Coronary artery (tissue), 2 donors: ENCODE measurements around the gene BRD7.

Experiments used
- DNase-seq: peaks from one replicate; pipeline ENCODE4 v3.0.0-alpha.2; 2017; ENCODE audit warnings: low spot score
- H3K27ac ChIP-seq, 2 donors: fragments of 200-600 bp; sonication (generic); one replicate each; pipeline ENCODE4 v1.5.1; 2016 to 2019
- H3K4me3 ChIP-seq: fragments of 200-600 bp; sonication (generic); 2 replicates; pipeline ENCODE4 v1.5.1; 2016; ENCODE audit warnings: mild to moderate bottlenecking, moderate library complexity
- TF ChIP-seq, protein P1 (sequence below): fragments of 200-600 bp; sonication (generic); IDR thresholded peaks from one replicate; pipeline ENCODE4 v1.5.1; 2019; ENCODE audit warnings: antibody characterized with exemption

BRD7 gene

DNA sequence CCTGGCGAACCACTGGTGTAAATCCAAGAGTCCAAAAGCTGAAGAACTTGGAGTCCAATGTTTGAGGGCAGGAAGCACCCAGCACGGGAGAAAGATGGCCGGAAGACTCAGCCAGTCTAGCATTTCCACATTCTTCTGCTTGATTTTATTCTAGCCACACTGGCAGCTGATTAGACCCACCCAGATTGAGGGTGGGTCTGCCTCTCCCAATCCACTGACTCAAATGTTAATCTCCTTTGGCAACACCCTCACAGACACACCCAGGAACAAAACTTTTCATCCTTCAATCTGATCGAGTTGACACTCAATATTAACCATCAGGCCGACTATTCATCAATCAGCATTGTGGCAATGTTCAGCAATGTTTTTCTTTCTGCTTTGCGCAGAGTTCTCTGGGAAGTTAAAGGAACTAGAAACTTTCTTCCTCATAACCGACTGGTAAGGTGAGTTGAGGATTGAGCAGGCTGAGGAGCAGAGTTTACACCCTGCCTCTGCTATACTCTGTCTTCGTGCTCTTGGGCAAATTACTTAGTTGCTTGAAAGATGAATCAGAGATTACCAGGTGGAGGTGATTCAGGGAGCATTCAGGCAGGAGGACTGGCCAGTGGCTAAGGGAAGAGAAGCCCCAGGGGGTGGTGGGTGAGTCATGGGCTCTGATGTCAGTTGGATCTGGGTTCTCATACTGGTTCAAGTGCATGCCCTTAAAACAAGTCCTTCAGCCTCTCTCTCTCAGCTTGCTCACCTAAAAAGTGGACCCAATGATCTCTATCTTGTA is 28.2 kb upstream of the BRD7 start:
- TF ChIP-seq, protein P1, sequence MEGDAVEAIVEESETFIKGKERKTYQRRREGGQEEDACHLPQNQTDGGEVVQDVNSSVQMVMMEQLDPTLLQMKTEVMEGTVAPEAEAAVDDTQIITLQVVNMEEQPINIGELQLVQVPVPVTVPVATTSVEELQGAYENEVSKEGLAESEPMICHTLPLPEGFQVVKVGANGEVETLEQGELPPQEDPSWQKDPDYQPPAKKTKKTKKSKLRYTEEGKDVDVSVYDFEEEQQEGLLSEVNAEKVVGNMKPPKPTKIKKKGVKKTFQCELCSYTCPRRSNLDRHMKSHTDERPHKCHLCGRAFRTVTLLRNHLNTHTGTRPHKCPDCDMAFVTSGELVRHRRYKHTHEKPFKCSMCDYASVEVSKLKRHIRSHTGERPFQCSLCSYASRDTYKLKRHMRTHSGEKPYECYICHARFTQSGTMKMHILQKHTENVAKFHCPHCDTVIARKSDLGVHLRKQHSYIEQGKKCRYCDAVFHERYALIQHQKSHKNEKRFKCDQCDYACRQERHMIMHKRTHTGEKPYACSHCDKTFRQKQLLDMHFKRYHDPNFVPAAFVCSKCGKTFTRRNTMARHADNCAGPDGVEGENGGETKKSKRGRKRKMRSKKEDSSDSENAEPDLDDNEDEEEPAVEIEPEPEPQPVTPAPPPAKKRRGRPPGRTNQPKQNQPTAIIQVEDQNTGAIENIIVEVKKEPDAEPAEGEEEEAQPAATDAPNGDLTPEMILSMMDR: no peak
- Histone ChIP-seq H3K4me3 (no peak overlapping the region), H3K27ac (no peak overlapping the region)
- DNase-seq: no peak

DNA sequence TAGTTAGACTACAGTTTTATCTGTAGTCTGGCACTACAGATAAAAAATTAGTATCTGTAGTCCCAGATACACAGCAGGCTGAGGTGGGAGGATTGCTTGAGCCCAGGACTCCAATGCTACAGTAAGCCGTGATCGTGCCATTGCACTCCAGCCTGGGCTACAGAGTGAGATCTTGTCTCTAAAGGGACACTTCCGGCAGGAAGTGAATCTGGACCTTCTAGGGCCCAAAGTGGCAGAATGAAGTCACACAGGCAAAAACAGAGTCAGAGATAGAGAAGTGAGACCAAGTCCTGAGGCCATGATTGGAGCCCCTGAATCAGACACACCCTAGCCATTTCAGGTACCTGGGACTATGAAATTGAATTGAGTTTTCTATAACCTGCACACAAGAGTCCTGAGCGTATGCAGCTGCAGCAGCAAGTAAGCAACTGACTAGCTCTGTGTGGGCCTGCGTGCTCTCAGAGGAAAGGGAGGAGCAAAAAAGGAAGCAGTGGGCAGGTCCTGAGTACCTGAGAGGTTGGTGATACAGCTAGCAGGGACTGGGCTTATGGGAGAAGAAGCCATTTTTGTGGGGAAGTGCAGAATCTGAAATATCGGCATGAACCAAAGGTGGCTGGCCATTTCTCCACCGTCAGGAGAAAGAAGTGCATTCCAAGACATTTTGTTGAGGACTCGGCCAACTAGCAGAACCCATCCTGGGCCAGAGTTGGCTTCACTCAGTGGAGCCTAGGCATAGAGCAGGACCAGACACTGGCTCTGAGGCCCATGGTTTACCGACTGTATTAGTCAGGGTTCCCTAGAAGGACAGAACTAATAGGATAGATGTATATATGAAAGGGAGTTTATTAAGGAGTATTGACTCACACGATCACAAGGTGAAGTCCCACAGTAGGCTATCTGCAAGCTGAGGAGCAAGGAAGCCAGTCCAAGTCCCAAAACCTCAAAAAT is 27.2 kb upstream of the BRD7 start:
- Histone ChIP-seq H3K4me3 (no peak overlapping the region), H3K27ac (no peak overlapping the region)
- no peak for DNase-seq

DNA sequence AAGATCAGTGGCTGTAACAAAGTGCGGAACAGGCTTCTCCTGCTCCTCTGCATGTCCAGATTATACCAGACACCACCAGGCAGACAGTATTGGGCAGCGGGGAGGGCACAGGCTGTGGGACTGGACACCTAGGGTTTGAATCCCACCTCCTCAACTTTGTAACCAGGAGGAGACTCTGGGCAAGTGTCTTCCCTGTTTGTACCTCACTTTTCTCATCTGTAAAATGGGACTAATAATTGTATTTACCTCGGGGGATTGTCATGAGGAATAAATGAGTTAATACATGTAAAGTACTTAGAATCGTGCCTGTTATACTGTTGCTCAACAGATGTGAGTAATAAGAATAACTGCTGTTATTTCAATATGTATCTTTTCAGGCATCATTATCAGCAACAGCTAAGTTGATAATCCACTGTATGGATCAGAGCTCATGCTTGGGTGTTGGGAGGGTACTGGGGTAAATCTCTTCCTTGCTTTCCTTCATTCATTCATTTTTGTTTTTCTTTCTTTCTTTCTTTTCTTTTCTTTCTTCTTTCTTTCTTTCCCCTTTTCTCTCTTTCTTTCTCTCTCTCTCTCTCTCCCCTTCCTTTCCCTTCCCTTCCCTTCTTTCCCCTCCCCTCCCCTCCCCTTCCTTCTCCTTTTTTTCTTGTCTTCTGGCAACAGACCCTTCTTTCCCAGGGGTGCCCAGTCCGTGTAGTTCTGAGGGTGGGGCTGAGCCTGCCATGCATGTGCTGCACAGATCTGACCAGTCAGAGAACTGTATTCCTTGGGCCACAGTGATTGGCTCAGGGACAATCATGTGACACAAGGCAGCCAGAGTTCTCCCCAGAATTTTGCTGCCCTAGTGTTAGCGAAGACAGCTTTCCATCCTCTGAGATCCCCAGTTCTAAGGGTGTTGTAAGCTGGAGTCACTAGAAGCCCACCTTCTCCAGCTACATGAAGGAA is 25.3 kb upstream of the BRD7 start:
- no peak overlapping the region for H3K27ac ChIP-seq
- TF ChIP-seq, protein P1: no peak
- peak; percentile 40 for DNase-seq
- no peak overlapping the region for H3K4me3 ChIP-seq

More for the DNA sequence above, 27.2 kb upstream of the BRD7 start:
- TF ChIP-seq, protein P1: no peak

DNA sequence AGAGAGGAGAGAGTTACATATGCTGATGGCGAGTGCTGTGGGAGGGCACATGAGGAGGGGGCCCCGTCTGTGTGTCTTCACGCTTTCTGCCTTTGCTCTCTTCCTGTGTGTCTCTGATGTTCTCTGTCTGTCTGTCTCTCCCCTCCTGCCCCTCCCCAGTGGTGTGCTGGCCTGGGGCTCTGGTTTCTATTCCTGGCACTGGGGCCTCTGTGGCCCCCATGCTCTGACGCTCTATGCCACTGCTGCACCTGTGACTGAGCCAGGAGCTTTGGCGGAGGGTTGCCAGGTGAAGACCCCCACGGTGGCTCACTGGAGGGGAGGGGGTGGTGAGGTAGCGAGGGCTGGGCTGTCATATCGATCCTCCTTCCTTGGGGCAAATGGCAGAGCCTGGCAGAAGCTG is 24.6 kb upstream of the BRD7 start:
- Histone ChIP-seq H3K4me3 (no peak overlapping the region), H3K27ac (no peak overlapping the region)
- peak; percentile 40 for DNase-seq
- TF ChIP-seq, protein P1: no peak

DNA sequence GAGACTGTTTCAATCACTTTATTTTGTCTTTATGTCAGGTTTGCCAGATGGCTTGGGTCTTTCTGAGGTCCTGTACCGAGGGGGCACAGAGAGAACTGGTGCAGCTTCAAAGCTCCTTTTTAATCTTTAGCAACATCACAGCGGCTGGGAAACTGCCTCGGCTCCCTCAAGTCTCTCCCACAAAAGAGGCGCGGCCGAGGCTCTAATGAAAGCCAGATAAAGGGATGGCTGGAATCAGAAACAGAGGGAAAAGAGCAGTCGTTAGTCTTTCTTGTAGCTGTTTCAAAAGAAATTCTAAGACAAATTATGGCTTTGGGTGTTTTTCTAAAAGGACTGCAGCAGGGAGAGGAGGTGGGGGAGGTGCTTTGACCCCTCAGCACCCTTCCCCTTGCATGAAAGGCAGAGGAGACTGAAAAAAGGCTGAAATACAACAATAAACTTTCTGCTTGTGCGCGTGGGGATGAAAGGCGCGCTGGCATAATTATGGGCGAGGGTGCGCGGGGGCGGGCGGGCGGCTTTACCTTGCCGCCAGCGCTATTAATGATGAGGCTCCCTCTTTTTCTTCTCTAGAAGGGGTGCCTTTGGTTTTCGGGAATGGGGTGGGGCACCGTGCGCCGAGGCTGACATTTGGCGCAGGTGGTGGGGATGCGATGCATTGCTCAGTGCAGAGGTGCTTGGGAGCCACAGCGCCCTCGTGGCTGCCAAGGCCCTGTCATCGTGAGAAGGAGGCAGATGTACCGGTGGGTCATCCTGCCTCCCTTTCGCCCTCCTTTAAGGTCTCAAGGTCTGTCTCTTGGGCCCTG is 22.3 kb upstream of the BRD7 start:
- DNase-seq: peak; percentile 36
- Histone ChIP-seq H3K27ac (no peak overlapping the region), H3K4me3 (no peak overlapping the region)
- TF ChIP-seq, protein P1: no peak

DNA sequence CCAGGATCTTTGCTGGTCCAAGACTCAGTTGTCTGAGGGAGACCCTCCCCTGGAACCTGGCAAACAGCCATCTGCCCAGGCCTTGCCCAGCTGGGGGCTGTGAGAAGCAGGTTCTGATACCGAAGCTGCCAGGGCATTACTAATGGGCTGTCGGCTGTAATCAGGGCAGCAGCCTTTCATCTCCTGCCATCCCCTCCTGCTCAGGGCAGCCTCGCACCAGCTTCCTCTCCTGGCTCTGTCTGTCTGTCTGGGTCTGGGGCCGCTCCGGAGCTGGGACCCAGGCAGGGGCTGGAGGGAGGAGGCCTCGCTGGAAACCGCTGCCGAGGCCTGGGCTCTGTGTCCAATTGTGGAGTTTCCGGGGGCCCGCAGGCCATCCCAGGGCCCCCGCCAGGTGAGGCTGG is 21.6 kb upstream of the BRD7 start:
- H3K4me3 ChIP-seq: no peak overlapping the region
- TF ChIP-seq, protein P1: no peak
- no peak overlapping the region for H3K27ac ChIP-seq
- DNase-seq: peak; percentile 52
